Measurements from ENCODE around the gene NEK11.
"Not testable (repeated sequence)": the region's sequence is repeated elsewhere in the genome, so short reads cannot be mapped to it uniquely, and the experiment has no call there.

The NEK11 gene

DNA sequence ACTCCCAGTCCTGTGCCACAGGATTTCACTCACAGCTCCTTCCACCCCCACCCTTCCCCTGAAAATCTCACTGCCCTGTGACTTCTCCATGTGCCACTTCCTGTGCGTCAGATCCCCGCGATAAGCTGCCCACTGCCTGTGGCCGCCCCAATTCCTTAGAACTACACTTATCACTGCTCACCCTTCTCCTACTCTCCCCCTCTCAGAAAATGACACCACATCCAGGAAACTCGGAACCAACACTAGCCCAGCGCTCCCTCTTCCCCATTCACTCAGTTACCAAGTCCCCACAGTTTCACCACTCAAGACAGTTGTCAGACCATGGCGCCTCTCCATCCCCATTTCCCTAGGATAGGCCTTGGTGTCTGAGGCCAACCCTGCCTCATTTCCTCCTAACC is 334.4 kb downstream of the NEK11 start:
- not testable (repeated sequence) for DNase-seq (ENCODE audit: low read depth)

GRCh38 chr3:131361464-131362421 is 335.1 kb downstream of the NEK11 start:
- DNase-seq (ENCODE audit: low read depth), result no peak

DNA sequence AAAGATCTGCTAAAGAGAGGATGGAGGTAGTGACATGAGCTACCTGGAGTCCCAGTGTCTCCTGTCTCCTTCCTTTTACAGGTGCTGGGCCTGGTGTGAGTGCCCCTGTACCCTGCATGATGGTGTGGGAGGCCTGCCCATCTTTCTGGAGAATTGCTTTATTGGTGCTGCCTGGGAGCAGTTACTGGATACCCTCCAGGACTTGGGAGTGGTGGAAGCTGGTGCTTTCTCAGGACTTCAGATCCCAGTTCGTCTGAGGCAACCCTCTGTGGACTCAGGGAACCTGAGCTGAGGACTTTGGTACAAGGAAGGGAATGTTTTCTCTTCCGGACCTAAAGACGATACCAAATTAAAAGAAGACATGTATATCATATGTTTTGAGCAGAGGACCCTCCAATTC is 336.6 kb downstream of the NEK11 start:
- no peak for DNase-seq (ENCODE audit: low read depth)

DNA sequence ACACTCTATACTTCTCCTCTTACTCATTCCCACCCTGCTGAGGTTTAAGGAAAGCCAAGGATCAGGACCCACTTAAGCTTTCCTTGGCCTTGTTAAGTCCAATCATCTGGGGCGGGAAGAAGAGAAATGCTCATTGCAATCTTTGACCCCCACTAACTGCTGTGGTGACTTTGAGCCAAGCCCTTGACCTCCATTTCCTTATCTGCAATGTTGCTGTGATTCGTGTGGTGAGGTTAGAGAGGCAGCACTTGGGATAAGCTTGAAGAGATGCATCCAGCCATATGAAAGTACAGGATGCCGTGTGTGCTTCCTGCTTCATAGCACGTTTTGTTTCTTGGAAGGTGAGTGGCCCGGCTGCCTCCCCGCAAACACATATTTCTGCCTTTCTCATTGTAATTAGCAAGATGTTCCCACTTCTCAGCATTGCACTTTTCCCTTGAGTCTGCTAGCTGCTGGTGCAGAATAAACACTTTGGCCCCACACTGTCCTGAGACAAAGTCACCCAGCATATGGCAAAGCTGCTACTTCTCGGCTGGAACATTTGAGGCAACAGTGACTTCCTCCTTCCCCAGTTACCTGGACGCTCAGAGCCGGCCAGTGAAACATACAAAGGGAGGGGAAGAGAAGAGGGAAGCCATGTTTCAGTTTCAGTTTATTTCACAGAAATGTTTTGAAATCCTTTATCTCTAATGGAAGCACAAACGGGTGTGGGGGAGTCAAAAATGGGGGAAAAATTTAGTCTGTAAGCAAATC is 344.4 kb downstream of the NEK11 start:
- DNase-seq (ENCODE audit: low read depth), result no peak

GRCh38 chr3:131371688-131372066 is 345.0 kb downstream of the NEK11 start:
- DNase-seq (ENCODE audit: low read depth), result no peak

- DNase-seq (ENCODE audit: low read depth), result no peak
Observed at GRCh38 chr3:131374741-131375140, 348.1 kb downstream of the NEK11 start.

- DNase-seq (ENCODE audit: low read depth), result not testable (repeated sequence)
Observed at GRCh38 chr3:131380821-131381444, 354.3 kb downstream of the NEK11 start.

DNA sequence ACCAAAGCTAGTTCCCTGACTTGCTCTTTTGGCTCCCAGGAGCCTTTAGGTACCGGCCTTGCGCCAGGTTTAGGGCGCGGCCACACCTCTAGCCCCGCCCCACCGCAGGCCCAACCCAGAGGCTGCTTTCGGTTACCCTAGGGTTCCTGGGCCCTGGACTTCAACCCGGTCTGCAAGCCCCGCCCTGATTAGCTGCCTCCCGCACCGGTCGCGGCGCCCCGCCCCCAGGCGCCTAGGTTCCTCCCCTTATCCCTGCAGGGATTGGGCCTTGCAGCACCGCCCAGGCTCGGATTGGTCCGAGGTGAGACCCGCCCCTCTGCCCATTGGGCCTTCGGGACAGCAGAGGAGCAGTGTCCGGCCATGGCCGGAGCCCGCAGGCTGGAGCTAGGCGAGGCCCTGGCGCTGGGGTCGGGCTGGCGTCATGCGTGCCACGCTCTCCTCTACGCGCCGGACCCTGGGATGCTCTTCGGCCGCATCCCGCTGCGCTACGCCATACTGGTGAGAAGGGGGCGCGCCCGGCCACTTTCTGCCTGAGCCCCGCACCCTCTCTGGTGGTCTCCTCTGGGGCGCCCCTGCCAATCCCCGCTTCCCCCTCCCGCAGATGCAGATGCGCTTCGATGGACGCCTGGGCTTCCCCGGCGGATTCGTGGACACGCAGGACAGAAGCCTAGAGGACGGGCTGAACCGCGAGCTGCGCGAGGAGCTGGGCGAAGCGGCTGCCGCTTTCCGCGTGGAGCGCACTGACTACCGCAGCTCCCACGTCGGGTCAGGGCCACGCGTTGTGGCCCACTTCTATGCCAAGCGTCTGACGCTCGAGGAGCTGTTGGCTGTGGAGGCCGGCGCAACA is 355.0 kb downstream of the NEK11 start, which contains the start of gene NUDT16:
TSS of gene NUDT16 (plus strand) at position 330 of the 847 bp plus-strand sequence. CDS start at position 361, 31 bp downstream.
- peak; percentile 94 for DNase-seq (ENCODE audit: low read depth)

DNA sequence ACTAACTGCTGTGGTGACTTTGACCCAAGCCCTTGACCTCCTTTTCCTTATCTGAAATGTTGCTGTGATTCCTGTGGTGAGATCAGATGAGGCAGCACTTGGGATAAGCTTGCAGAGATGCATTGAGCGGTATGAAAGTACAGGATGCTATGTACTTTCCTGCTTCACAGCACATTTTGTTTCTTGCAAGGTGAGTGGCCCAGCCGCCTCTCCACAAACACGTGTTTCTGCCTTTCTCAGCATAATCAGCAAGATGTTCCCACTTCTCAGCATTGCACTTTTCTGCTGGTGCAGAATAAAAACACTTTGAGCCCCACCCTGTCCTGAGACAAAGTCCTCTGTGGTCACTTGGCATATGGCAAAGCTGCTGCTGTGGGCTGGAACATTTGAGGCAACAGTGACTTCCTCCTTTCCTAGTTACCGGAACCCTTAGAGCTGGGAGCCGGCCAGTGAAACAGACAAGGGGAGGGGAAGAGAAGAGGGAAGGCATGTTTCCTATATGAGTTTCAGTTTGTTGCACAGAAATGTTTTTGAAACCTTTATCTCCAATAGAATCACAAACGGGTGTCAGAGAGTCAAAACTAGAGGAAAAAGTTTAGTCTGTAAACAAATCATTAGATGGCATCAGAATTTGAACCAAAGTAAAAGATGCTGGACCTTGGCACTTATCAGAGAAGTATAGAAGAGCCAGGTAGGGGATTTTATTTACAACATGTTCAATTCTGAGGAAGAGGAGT is 359.9 kb downstream of the NEK11 start:
- no peak for DNase-seq (ENCODE audit: low read depth)

DNA sequence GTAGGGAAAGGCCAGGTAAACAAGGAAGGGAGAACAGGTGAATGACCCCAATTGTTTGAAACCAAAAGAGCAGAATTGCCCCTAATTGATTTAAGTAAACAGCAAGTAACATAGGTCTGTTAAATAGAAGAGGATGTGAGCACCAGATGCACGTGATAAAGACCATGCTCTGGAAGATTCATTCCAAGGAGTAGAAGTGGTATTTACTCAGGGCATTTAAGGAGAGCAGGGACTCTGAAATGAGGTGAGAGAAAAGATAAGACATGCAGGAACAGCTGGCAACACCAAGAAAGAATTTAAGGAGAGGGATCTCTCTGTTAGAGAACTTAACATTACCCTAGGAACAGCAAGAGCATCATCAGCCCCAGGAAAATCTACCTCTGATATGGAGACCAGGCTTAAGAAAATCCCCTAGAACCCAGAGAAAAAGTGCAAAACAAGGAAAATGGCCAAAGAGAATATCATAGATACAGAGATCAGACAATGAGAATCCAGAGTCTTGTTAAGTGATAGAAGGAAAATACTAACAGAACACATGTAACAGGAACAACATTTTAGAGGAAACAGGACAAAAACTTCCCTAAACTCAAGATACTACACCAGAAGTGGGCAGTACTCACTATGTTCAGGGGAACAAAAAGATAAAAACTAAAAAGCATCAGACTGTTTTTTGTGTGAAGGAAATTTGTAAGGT is 361.3 kb downstream of the NEK11 start:
- no peak for DNase-seq (ENCODE audit: low read depth)

DNA sequence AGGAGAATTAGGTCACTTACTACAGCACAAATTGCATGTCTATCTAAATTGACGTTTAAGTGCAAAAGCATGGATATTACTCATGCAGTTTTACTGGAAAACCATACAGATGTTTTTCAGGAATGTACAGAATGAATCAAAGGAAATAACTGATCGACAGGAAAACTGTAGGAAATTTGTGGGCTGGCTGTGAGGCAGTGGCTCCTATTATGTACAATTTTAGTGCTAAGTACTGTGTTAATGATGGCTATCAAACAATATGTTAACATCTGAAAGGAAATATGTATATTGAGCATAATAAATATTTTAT is 361.8 kb downstream of the NEK11 start:
- DNase-seq (ENCODE audit: low read depth), result no peak

DNA sequence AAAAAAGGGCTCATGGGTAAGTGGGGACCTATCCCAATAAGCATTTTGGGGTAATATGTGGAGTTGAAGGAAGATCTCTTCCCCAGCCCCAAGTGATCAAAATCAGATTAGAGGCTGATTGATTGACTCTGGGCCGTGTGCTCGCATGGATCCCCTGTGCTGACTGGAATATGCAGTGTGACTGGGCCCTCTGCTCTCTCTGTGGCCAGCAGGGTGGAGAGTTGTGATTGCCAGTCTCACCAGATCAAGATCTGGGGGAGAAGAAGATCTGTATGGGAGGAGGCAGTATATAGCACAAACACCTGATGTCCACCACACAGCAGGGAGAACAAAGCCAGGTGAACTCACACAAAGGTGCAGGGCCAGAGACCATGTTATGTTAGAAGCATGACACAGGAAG is 363.7 kb downstream of the NEK11 start:
- DNase-seq (ENCODE audit: low read depth), result no peak

GRCh38 chr3:131393051-131393450 is 366.4 kb downstream of the NEK11 start:
- DNase-seq (ENCODE audit: low read depth), result no peak

- no peak for DNase-seq (ENCODE audit: low read depth)
Observed at GRCh38 chr3:131393868-131394267, 367.2 kb downstream of the NEK11 start.

GRCh38 chr3:131394400-131394799 is 367.7 kb downstream of the NEK11 start:
- DNase-seq (ENCODE audit: low read depth), result no peak

DNA sequence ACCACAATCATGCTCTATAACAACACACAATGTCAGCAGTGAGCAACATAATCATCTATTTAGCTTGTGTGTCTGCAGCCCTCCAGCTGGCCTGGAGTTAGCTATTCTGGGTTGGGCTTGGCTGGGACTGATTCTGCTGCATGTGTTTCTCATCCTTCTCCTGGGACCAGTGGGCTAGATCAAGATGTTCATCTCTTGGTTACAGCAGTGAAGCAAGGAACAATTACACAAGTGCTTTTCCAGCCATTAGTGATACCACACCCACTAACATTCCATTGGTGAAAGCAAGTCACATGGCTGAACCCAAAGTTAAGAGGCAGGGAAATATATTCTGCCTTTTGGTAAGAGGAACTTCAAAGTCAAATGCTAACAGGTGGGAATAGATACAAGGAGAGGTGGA is 369.5 kb downstream of the NEK11 start:
- no peak for DNase-seq (ENCODE audit: low read depth)

- DNase-seq (ENCODE audit: low read depth), result no peak
Observed at GRCh38 chr3:131397889-131398288, 371.2 kb downstream of the NEK11 start.
